ENCODE results near the gene NTN4.
"Not testable (repeated sequence)": the region's sequence is repeated elsewhere in the genome, so short reads cannot be mapped to it uniquely, and the experiment has no call there.

NTN4 gene

GRCh38 chr12:95674163-95674562, 116.4 kb downstream of the NTN4 start:
- H3K4me1 ChIP-seq (ENCODE audit: control insufficient read depth, low read depth, low read length), result no peaks in the 10 kb centered on the region
- H3K9ac ChIP-seq (ENCODE audit: low read length), result no peak overlapping the region
- no peaks in the 10 kb centered on the region for H3K27me3 ChIP-seq (ENCODE audit: control insufficient read depth, insufficient read depth, low read length)
- H3K4me3 ChIP-seq (ENCODE audit: low read length), result no peak overlapping the region
- H3K36me3 ChIP-seq (ENCODE audit: control insufficient read depth, low read depth, low read length), result no peaks in the 10 kb centered on the region
- no peak overlapping the region for H3K27ac ChIP-seq (ENCODE audit: low read length)
- no peaks in the 10 kb centered on the region for H3K9me3 ChIP-seq (ENCODE audit: control insufficient read depth, low read depth, low read length)

GRCh38 chr12:95673576-95673975, 117.0 kb downstream of the NTN4 start:
- H3K4me3 ChIP-seq (ENCODE audit: low read length), result no peak overlapping the region
- no peaks in the 10 kb centered on the region for H3K4me1 ChIP-seq (ENCODE audit: control insufficient read depth, low read depth, low read length)
- H3K9ac ChIP-seq (ENCODE audit: low read length), result no peak overlapping the region
- H3K27ac ChIP-seq (ENCODE audit: low read length), result no peak overlapping the region
- H3K36me3 ChIP-seq (ENCODE audit: control insufficient read depth, low read depth, low read length), result no peaks in the 10 kb centered on the region
- H3K9me3 ChIP-seq (ENCODE audit: control insufficient read depth, low read depth, low read length), result no peaks in the 10 kb centered on the region
- H3K27me3 ChIP-seq (ENCODE audit: control insufficient read depth, insufficient read depth, low read length), result no peaks in the 10 kb centered on the region

GRCh38 chr12:95672166-95672565, 118.4 kb downstream of the NTN4 start:
- no peaks in the 10 kb centered on the region for H3K4me1 ChIP-seq (ENCODE audit: control insufficient read depth, low read depth, low read length)
- no peaks in the 10 kb centered on the region for H3K27me3 ChIP-seq (ENCODE audit: control insufficient read depth, insufficient read depth, low read length)
- no peaks in the 10 kb centered on the region for H3K36me3 ChIP-seq (ENCODE audit: control insufficient read depth, low read depth, low read length)
- H3K27ac ChIP-seq (ENCODE audit: low read length), result no peak overlapping the region
- H3K9ac ChIP-seq (ENCODE audit: low read length), result no peak overlapping the region
- H3K9me3 ChIP-seq (ENCODE audit: control insufficient read depth, low read depth, low read length), result no peaks in the 10 kb centered on the region
- no peak overlapping the region for H3K4me3 ChIP-seq (ENCODE audit: low read length)

- H3K9me3 ChIP-seq (ENCODE audit: control insufficient read depth, low read depth, low read length), result no peaks in the 10 kb centered on the region
- no peak overlapping the region for H3K4me3 ChIP-seq (ENCODE audit: low read length)
- no peaks in the 10 kb centered on the region for H3K36me3 ChIP-seq (ENCODE audit: control insufficient read depth, low read depth, low read length)
- no peak overlapping the region for H3K9ac ChIP-seq (ENCODE audit: low read length)
- H3K27me3 ChIP-seq (ENCODE audit: control insufficient read depth, insufficient read depth, low read length), result no peaks in the 10 kb centered on the region
- no peaks in the 10 kb centered on the region for H3K4me1 ChIP-seq (ENCODE audit: control insufficient read depth, low read depth, low read length)
- H3K27ac ChIP-seq (ENCODE audit: low read length), result no peak overlapping the region
These were observed 119.3 kb downstream of the NTN4 start for GRCh38 chr12:95671265-95671664.

GRCh38 chr12:95663525-95663924, 127.0 kb downstream of the NTN4 start:
- no peaks in the 10 kb centered on the region for H3K27me3 ChIP-seq (ENCODE audit: control insufficient read depth, insufficient read depth, low read length)
- H3K9ac ChIP-seq (ENCODE audit: low read length), result no peak overlapping the region
- no peak overlapping the region for H3K4me3 ChIP-seq (ENCODE audit: low read length)
- no peaks in the 10 kb centered on the region for H3K9me3 ChIP-seq (ENCODE audit: control insufficient read depth, low read depth, low read length)
- H3K4me1 ChIP-seq (ENCODE audit: control insufficient read depth, low read depth, low read length), result no peaks in the 10 kb centered on the region
- no peaks in the 10 kb centered on the region for H3K36me3 ChIP-seq (ENCODE audit: control insufficient read depth, low read depth, low read length)
- no peak overlapping the region for H3K27ac ChIP-seq (ENCODE audit: low read length)

- H3K27me3 ChIP-seq (ENCODE audit: control insufficient read depth, insufficient read depth, low read length), result no peaks in the 10 kb centered on the region
- no peaks in the 10 kb centered on the region for H3K36me3 ChIP-seq (ENCODE audit: control insufficient read depth, low read depth, low read length)
- H3K4me3 ChIP-seq (ENCODE audit: low read length), result no peak overlapping the region
- H3K9ac ChIP-seq (ENCODE audit: low read length), result no peak overlapping the region
- H3K4me1 ChIP-seq (ENCODE audit: control insufficient read depth, low read depth, low read length), result no peaks in the 10 kb centered on the region
- no peaks in the 10 kb centered on the region for H3K9me3 ChIP-seq (ENCODE audit: control insufficient read depth, low read depth, low read length)
- no peak overlapping the region for H3K27ac ChIP-seq (ENCODE audit: low read length)
These were observed 129.2 kb downstream of the NTN4 start for GRCh38 chr12:95661360-95661759.

- H3K36me3 ChIP-seq (ENCODE audit: control insufficient read depth, low read depth, low read length), result no peaks in the 10 kb centered on the region
- no peak overlapping the region for H3K9ac ChIP-seq (ENCODE audit: low read length)
- no peak overlapping the region for H3K27ac ChIP-seq (ENCODE audit: low read length)
- no peaks in the 10 kb centered on the region for H3K4me1 ChIP-seq (ENCODE audit: control insufficient read depth, low read depth, low read length)
- H3K4me3 ChIP-seq (ENCODE audit: low read length), result no peak overlapping the region
- no peaks in the 10 kb centered on the region for H3K27me3 ChIP-seq (ENCODE audit: control insufficient read depth, insufficient read depth, low read length)
- no peaks in the 10 kb centered on the region for H3K9me3 ChIP-seq (ENCODE audit: control insufficient read depth, low read depth, low read length)
These were observed 132.2 kb downstream of the NTN4 start for GRCh38 chr12:95658386-95658785.

- not testable (repeated sequence) for H3K4me3 ChIP-seq (ENCODE audit: low read length); H3K36me3 ChIP-seq (ENCODE audit: control insufficient read depth, low read depth, low read length); H3K9me3 ChIP-seq (ENCODE audit: control insufficient read depth, low read depth, low read length); H3K27ac ChIP-seq (ENCODE audit: low read length); H3K27me3 ChIP-seq (ENCODE audit: control insufficient read depth, insufficient read depth, low read length); H3K4me1 ChIP-seq (ENCODE audit: control insufficient read depth, low read depth, low read length); H3K9ac ChIP-seq (ENCODE audit: low read length)
These were observed 135.9 kb downstream of the NTN4 start for GRCh38 chr12:95654665-95655064.

- Histone ChIP-seq H3K27ac (ENCODE audit: low read length) (no peak overlapping the region), H3K4me3 (ENCODE audit: low read length) (no peak overlapping the region), H3K27me3 (ENCODE audit: control insufficient read depth, insufficient read depth, low read length) (no peaks in the 10 kb centered on the region), H3K36me3 (ENCODE audit: control insufficient read depth, low read depth, low read length) (no peaks in the 10 kb centered on the region), H3K9me3 (ENCODE audit: control insufficient read depth, low read depth, low read length) (no peaks in the 10 kb centered on the region), H3K9ac (ENCODE audit: low read length) (no peak overlapping the region), H3K4me1 (ENCODE audit: control insufficient read depth, low read depth, low read length) (no peaks in the 10 kb centered on the region)
These were observed 136.6 kb downstream of the NTN4 start for GRCh38 chr12:95653771-95654546.

GRCh38 chr12:95651681-95652080, 138.9 kb downstream of the NTN4 start:
- no peaks in the 10 kb centered on the region for H3K27me3 ChIP-seq (ENCODE audit: control insufficient read depth, insufficient read depth, low read length)
- H3K4me3 ChIP-seq (ENCODE audit: low read length), result no peak overlapping the region
- H3K36me3 ChIP-seq (ENCODE audit: control insufficient read depth, low read depth, low read length), result no peaks in the 10 kb centered on the region
- no peaks in the 10 kb centered on the region for H3K4me1 ChIP-seq (ENCODE audit: control insufficient read depth, low read depth, low read length)
- H3K9me3 ChIP-seq (ENCODE audit: control insufficient read depth, low read depth, low read length), result no peaks in the 10 kb centered on the region
- H3K27ac ChIP-seq (ENCODE audit: low read length), result no peak overlapping the region
- no peak overlapping the region for H3K9ac ChIP-seq (ENCODE audit: low read length)

- no peaks in the 10 kb centered on the region for H3K27me3 ChIP-seq (ENCODE audit: control insufficient read depth, insufficient read depth, low read length)
- H3K27ac ChIP-seq (ENCODE audit: low read length), result no peak overlapping the region
- H3K36me3 ChIP-seq (ENCODE audit: control insufficient read depth, low read depth, low read length), result no peaks in the 10 kb centered on the region
- no peak overlapping the region for H3K4me3 ChIP-seq (ENCODE audit: low read length)
- no peak overlapping the region for H3K9ac ChIP-seq (ENCODE audit: low read length)
- no peaks in the 10 kb centered on the region for H3K4me1 ChIP-seq (ENCODE audit: control insufficient read depth, low read depth, low read length)
- no peaks in the 10 kb centered on the region for H3K9me3 ChIP-seq (ENCODE audit: control insufficient read depth, low read depth, low read length)
These were observed 141.4 kb downstream of the NTN4 start for GRCh38 chr12:95648990-95649791.

GRCh38 chr12:95646781-95647190, 143.8 kb downstream of the NTN4 start:
- H3K36me3 ChIP-seq (ENCODE audit: control insufficient read depth, low read depth, low read length), result no peaks in the 10 kb centered on the region
- H3K9ac ChIP-seq (ENCODE audit: low read length), result no peak overlapping the region
- H3K27ac ChIP-seq (ENCODE audit: low read length), result no peak overlapping the region
- H3K9me3 ChIP-seq (ENCODE audit: control insufficient read depth, low read depth, low read length), result peaks cover 3% of the 10 kb centered on the region
- H3K27me3 ChIP-seq (ENCODE audit: control insufficient read depth, insufficient read depth, low read length), result no peaks in the 10 kb centered on the region
- no peaks in the 10 kb centered on the region for H3K4me1 ChIP-seq (ENCODE audit: control insufficient read depth, low read depth, low read length)
- H3K4me3 ChIP-seq (ENCODE audit: low read length), result no peak overlapping the region
